GM19023 (cell line): ENCODE results near the gene FAM98C.

ENCODE experiments used
- ATAC-seq: cut with Tn5 transposase; IDR thresholded peaks from one replicate; pipeline ENCODE4 v1.9.1; 2021; ENCODE audit warnings: mild to moderate bottlenecking, moderate library complexity; ENCODE audit not compliant: unreplicated experiment

Gene FAM98C

DNA sequence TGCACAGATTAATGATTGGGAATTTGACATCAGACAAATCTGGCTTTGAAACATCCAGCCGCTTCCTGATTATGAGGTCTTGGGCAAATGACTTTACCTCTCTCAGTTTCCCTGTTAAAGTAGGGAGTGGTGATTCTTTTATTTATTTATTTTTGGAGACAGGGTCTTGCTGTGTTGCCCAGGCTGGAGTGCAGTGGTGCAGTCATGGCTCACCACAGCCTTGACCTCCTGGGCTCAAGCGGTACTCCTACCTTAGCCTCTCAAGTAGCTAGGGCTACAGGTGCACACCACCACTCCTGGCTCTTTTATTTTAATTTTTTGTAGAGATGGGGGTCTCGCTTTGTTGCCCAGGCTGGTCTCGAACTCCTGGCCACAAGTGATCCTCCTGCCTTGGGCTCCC lies 25.8 kb upstream of the FAM98C start:
- ATAC-seq = no peak

DNA sequence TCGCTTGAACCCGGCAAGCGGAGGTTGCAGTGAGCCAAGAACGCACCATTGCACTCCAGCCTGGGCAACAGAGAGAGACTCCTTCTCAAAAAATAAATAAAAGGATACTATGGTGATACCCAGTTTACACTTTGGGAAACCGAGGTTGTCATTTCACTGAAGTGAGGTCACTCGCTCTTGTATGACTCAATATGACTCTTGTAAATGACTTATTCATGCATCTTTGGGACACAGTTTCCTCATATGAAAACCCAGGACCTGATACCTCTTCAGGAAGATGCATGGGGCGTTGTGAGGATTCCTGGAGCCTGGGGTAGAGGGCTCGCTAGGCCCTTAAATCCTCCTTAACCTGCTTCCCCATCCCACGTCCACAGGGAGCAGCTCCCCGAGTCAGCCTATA lies 24.0 kb upstream of the FAM98C start:
- ATAC-seq = no peak

DNA sequence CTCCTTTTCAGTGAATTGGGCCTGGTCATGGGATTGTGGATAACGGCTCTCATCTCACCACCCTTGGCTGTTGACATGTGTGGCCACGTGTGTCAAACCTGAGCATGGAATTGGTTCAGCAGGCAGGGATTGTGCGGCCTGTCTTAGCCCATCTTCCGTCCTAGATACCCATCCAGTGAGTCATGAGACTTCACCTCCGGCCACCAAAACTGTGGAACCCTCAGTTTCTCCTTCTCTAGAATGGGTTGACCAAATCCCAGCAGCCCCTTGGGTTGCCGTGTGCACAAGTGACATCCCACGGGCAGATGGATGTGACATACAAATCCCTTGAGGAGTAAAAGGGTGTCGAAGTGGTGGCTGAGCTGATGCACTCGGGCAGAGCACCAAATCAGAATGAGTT lies 21.8 kb upstream of the FAM98C start:
- ATAC-seq = no peak

DNA sequence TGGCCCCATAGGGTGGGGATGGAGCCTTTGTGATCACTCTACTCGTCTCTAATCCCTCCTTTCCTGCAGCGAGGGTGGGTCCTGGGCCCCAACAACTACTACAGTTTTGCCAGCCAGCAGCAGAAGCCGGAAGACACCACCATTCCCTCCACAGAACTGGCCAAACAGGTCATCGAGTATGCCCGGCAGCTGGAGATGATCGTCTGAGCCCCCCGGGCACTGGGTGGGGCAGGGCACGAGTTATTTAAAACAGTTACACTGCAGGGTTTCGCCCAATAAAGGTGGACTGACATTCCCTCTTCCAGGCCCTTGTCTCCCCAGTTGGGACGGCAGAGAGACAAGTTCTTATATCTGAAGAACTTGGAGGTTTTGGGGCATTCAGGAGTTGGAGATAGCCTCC lies 19.7 kb upstream of the FAM98C start:
- ATAC-seq = no peak

DNA sequence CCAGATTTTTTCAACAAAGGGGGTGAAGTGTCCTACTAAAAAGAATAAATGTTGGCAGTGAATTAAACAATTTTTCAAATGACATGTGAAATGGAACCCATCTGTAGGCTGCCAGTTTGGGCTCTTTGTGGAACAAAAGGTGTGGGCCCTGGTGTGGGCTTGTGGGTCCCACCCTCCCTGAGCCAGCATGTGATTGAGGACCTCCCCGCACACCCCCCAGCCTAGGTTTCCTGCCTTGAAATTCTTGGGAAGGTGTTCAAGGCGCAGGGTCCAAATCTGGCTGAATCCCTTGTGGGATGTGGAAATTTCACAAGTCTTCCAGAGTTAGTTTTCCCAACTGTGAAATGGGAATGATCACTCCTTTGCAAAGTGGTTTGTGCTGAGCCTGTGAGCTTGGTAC lies 19.1 kb upstream of the FAM98C start:
- ATAC-seq = no peak

DNA sequence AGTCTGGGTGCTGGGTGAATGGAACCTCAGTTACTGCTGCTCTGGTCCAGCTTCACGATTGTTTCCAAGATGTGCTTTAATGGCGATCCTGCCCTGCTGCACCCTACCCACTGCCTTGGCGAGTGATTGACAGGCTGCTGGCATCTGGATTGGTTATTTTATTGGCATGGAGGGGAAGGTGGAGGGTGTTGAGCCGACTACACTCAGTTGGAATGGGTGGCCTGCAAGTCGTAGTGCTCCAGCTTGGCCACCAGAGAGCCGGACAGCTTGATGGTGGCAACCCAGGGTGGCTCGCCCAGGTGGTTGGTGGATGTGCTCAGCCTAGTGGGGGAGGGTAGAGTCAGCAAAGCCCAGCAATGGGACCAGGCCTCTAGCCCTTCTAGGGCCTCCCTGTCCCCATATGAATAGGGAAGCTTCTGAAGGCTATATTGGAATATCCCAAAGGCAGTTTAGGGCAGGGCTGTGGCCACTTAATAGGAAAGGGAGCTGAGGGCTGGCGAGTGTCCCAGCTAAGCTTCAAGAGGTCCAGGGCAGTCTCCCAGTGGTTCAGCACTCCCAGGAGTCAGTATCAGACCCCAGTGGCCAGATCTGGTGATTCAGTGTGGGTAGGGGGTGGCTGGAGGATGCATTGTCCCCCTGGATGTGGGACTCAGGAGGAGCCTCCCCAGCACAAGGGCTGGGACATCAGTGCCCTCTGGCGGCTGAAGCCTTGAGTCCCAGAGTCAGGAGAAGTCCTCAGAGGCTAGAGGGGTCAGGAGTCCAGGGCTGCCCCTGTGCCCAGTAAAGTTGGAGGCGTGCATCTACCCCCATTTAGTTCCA lies 18.5 kb upstream of the FAM98C start:
- no peak for ATAC-seq

DNA sequence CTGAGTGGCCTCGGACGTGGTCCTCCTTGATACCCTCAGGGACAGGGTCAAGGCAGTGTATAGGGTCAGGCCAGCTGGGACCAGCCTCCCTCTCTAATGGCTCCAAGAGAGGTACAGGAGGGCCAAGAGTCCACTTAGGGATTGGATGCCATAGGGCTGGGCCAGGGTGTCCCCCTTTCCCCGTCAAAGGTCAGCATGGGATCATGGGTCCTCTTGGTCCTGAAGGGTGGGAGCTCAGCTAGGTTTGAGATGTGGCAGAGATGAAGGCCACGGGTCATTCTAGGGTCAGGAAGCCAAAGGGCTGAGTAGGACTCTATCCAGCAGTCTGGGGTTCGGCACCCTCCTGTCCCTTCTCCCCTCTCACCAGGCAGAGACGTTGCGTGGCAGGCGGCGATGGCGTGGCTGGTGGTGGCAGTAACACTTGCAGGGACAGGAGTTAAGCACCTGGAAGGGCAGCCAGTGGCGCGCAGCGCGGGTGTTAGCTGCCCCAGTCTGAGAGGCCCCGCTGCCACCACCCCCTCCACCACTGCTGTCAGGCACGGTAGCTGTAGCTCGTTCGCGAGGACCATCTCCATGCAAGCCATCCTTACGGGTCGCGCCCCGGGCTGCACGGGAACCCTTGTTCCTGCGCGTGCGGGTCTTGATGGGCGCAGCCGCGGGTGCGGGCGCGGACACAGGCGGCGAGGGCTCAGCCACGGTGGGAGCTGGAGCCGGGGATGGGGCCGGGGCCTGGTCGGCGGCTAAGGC lies 17.7 kb upstream of the FAM98C start:
- ATAC-seq = no peak

DNA sequence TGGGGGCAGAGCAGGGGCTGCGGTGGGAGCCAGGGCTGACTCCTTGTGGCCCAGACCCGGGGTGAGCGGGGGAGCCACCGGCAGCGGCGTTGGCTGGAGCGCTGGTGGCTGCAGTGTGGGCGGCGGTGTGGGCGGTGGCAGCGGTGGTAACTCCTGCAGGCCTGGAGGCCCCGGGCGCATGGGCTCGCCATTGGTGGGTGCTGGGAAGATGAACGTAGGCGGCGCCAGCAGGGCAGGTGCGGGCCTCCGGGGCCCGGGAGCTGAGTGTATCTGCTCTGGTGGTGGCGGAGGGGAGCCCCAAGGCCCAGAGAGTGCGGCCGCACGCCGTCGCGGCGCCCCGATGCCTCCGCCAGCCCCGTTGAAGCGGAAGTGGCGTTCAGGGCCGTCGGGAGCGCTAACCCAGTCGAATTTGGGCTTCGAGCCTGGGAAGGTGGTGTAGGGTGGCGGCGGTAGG lies 17.1 kb upstream of the FAM98C start:
- no peak for ATAC-seq

DNA sequence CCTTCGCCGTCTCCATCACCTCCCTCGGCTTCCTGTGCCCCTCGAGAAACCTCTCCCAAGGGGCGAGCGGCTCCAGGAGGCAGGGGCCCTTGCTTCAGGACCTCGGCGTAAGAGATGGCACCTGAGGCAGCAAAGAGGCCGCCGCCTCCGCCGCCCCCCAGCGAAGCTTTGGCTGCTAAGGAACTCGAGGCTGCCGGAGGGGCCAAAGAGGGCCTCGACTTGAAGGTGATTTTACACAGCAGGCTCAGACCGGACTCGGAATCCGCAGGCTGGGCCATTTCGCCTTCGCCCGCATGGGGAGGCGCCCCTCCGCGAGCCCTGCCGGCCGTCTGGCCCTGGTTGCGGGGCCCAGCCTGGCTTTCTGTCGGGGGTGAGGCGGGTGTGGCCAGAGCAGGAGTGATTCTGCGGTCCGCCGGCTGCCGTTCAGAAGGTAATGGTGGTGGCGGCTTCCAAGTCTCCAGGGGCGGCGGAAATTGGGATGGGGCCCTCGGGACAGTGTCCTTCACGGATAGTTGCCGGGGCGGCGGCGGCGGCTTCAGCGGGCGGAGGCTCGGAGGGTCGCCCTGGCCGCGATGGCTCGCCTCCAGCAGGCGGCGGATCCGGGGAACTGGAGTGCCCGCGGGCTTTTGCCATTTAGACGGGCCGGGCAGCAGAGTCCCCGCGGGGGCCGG lies 16.5 kb upstream of the FAM98C start:
- ATAC-seq = no peak

DNA sequence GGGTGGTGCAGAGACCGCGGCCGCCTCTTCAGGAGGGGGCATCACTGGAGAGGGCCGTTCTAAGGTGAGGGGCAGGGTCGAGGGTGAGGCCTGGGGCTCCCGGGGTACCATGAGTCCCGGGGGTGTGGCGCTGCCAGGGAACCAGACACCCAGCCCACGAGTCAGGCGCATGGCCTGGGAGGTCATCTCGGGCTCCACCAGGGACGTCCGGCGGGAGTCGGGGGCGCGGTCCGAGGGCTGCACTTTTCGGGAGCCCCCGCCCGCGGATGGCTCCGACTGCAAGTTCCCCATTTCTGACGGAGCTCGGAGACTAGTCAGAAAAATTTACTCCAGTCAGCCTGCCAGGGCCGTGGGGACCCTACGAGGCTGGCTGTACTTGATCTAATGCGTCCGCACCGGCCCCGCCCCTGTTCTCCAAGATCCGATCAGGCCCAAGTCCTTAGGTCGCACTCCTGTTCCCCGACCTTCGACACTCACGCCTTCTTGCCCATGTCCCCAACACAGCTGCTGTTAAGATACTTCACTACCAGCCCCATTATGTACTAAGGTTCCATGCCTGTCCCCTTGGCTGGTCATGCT lies 15.8 kb upstream of the FAM98C start:
- ATAC-seq = no peak

DNA sequence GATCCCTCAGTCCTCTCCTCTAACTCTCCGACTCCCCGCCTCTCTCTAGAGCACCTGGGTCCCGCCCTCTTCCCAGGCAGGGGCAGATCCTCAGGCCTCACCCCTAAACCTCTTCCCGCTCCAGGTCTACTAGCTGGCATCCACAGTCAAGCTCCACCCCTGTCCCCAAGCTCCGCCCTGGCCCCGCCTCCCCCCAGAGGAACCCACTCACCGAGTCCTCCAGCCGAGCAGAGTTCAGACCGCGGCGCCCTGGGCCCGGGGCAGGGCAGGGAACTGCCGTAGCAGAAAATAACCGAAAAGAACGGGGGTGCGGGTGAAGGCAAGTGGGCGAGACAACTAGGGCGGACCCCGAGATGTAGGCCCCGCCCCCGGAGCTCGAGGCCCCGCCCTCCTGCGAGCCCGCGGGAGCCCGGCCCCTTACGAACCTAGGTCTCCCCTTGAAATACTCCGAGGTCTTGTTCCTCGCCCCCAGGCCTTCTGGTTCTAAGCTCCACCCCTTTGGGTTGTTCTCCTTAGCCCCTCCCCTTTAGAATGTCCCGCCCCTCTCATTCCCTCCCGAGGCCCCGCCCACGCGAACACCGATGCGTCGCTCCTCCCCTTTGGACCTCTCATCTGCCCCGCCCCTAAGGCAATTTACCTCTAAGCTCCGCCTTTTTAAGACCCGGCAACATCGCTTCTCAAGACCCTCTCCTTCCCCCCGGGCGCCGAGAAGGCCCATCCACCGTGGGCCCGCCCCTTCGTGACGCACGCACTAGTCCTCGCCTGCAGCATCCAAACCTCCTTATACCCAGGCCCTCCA lies 15.1 kb upstream of the FAM98C start, which contains the start of gene GGN:
Gene GGN (minus strand): TSS at position 485 of the 799 bp plus-strand sequence. CDS start 773 bp downstream, outside the sequence.
- peak; percentile 41 for ATAC-seq

DNA sequence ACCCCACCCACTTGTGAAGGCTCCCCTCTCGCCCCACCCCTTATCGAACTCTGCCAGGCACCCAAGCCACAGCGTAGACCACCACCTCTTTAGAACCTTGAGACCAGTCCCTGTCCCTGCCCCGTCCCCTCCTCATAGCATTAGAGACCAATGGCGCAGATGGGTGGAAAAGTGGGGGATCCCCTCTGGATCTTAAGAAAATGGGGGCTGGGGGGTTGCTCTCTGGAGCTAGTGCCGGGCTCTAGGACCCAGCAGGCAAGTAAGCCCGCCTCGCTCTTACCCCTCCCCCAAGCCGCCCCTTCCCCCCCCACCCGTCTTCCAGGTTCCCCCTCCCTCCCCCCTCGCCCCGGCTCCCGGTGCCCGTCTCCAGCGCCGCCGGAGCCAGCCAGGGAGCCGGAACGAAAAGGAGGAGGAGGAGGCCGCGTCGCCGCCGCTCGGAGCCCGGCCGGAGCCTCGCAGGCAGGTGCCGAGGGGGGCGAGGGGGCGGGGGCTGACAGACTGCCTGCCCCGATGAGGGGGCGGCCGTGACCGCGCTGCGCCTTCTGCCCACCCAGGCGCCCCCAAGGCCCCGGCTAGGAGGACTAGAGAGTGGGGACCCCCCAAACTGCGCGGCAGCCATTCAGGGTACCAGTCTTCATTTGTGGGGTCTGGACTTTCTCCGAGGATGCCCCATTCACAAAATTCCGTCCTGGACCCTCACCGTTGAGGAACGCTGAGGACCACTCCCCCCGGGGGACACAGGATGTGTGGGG lies 14.4 kb upstream of the FAM98C start, which contains the start of gene SPRED3:
Gene SPRED3 (plus strand): TSS at position 349 of the 752 bp plus-strand sequence. CDS start 1,606 bp downstream, outside the sequence.
- no peak for ATAC-seq

DNA sequence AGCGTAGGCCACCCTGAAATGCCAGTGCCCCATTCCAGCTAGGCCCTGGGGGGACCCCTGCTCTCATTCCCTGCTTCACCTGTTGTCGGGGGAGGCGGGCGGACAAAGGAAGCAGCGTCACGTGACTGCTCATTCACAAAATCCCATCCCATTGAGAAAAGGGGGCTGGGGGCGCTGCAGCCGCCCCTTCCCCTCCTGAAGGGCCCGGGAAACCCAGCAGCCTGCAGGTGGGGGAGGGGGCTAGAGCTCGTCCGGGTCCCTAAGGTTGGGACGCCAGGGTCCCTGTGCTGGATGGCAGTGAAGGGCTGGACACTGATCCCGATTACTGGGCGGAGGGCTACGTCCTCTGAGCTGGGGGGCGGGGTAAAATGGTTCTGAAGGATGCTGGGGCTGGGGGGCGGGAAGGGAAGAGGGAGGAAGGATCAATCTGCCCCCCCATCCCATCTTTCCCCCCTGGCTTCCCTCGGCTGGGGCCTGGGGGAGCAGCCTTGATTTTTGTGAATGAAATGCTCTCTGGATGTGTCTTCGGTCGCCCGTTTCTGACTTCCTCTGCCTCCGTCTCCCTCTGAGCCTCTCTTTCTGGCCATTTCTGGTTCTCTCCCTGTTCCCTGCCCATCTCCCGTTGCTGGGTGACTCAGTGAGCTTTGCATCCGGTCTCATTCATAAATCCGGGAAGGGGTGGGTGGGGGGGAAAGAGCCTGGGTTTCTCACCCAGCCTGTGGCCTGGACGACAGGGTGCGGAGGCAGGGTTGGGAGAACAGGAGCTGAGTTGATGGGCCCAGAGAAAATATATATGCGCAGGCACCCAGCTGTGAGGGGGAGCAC lies 13.6 kb upstream of the FAM98C start:
- no peak for ATAC-seq

DNA sequence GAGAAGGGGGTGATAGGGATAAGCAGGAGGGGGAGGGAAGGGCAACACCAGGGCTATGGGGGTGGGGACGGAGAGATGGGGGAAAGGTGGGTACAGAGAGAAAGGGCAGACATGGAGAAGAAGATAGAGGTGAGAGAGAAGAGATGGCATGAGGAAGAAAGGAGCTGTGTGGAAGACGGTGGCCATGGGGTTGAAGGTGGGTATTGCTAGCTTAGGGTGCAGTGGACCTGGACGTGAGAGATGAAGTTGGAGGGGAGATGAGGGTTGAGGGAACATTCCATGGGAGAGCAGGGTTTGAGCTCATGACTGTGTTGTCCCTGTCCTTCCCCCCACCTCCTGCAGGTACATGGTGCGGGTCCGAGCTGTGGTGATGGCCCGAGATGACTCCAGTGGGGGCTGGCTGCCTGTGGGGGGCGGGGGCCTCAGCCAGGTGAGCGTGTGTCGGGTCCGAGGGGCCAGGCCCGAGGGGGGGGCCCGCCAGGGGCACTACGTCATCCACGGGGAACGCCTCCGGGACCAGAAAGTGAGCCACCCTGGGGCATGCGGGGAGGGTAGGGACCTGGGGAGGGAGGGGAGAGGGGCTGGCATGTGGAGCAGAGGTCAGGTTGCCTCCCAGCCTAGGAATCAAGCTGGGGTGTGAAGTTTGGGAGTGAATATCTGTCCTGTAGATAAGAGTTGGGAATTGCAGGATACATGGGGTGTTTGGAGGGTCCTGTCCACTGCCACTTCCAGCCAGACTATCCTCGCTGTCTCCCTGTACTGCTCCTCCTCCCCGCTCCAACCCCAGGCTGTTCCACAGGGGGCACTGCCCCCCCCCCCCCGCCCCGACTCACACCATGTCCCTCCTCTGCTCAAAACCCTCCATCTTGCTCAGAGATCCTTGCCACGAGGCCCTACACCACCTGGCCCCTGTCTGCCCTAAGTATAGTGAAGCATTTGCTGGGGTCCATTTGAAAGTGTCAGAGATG lies 12.7 kb upstream of the FAM98C start:
- no peak for ATAC-seq

DNA sequence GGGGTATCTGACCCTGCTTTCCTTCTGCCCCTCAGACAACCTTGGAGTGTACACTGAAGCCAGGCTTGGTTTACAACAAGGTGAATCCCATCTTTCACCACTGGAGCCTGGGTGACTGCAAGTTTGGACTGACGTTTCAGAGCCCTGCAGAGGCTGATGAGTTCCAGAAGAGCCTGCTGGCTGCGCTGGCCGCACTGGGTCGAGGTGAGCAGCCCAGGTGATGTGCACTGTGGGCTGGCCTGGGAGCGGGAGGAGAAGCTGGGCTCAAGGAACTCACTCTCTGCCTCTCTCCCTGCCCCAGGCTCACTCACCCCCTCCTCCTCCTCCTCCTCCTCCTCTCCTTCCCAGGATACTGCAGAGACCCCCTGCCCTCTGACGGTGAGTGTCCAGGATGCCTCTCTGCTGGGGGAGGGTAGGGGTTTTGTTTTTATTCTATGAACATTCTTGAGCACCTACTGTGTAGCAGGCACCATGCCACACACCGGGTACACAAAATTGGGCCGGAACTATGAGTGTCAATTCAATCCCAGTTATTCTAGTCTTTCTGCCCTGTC lies 10.9 kb upstream of the FAM98C start:
- no peak for ATAC-seq

DNA sequence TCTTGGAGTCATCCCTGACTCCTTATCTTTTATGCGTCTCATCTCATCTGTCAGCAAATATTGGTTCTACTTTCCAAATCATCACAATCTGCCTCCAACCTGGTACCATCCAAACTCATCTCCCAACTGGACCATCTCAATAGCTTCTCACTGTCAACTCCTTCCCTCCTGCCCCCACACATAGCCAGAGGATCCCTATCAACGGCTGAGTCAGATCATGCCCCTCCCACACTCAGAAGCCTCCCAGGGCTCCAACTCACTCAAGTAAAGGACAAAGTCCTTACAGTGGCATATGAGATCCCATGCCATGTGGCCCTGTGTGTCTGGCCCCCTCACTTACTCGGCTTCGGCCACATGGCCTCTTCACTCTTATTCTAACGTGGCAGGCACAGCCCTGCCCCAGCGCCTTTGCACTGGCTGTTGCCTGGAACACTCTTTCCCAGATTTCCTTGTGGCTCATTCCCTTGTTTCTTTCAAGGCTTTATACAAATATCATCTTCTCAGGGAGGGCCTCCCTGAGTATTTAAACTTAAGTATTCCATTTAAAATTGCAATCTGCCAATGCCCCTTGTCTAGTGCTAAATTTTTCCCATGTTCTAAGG lies 10.1 kb upstream of the FAM98C start:
- ATAC-seq = no peak

DNA sequence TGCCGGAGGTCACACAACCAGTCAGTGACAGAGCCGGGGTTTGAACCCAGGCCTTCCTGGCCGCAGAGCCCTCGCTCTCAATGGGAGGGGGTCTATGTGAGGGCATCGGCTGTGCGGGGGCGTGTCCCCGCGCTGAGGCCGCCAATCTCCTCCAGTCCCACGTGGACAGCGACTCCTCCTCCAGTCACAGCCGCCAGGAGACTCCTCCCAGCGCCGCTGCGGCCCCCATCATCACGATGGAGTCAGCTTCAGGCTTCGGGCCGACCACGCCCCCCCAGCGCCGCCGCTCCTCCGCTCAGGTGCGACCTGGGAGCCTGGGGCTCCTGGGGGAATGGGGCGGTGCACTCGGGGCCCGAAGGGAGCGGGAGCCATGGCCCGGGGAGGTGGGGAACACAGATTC lies 8.4 kb upstream of the FAM98C start:
- ATAC-seq = no peak
